Right ventricle myocardium inferior (tissue), 1 donor: Measurements from ENCODE around the gene RIMBP2. TPM values are rescaled to one million over a fixed set of nuclear protein-coding genes. Genes with fewer than 3 reads are reported as not detected.

ENCODE experiments used
- ATAC-seq: fragments of 200-7000 bp; cut with Tn5 transposase; one replicate; pipeline ENCODE4 v1.9.1; 2020; ENCODE audit warnings: mild to moderate bottlenecking, moderate library complexity
- DNase-seq: peaks from one replicate; pipeline ENCODE4 v3.0.0; 2021; ENCODE audit errors: missing footprints
- intact Hi-C: fragments of 100-400 bp; cut with DNase I; formaldehyde crosslinking; loops from one replicate; pipeline ENCODE4 v1.11.0; 2022
- total RNA-seq: library from RNA; stranded (reverse); fragmentation: NEBNext Ultra II Directional; extraction: Animal tissue kit (Norgen Biotek cat#: 25700); gene quantifications from one replicate; pipeline ENCODE4 v1.2.1, GENCODE V29; 2021
- donor health status: DM: no; HTN: yes; CAD: no; lungs with severe emphysema.

RIMBP2 gene
- total RNA-seq, 1 donor from 2014 or later: not detected

GRCh38 chr12:130547480-130548155 is 168.5 kb downstream of the RIMBP2 start:
- intact Hi-C loops: no loop called here
- DNase-seq (no peak), ATAC-seq (no peak)

GRCh38 chr12:130546494-130546893 is 169.6 kb downstream of the RIMBP2 start:
- intact Hi-C loops: no loop called here
- ATAC-seq: no peak

GRCh38 chr12:130545475-130545874 is 170.6 kb downstream of the RIMBP2 start:
- DNase-seq: no peak
- intact Hi-C loops: no loop called here

More at GRCh38 chr12:130546494-130546893, 169.6 kb downstream of the RIMBP2 start:
- DNase-seq: no peak

GRCh38 chr12:130540376-130540775 is 175.7 kb downstream of the RIMBP2 start:
- intact Hi-C loops: no loop called here
- DNase-seq (no peak), ATAC-seq (no peak)

More at GRCh38 chr12:130545475-130545874, 170.6 kb downstream of the RIMBP2 start:
- no peak for ATAC-seq

- intact Hi-C loops: no loop called here
- no peak for ATAC-seq
- no peak for DNase-seq
Observed at GRCh38 chr12:130538343-130539095, 177.6 kb downstream of the RIMBP2 start.

- DNase-seq (no peak), ATAC-seq (no peak)
- intact Hi-C loops: no loop called here
Observed at GRCh38 chr12:130537655-130538054, 178.4 kb downstream of the RIMBP2 start.

GRCh38 chr12:130537051-130537450 is 179.0 kb downstream of the RIMBP2 start:
- no peak for ATAC-seq
- intact Hi-C loops: no loop called here

GRCh38 chr12:130530429-130530828 is 185.7 kb downstream of the RIMBP2 start:
- no peak for DNase-seq
- ATAC-seq: no peak
- intact Hi-C loops: no loop called here

More at GRCh38 chr12:130537051-130537450, 179.0 kb downstream of the RIMBP2 start:
- DNase-seq: no peak

GRCh38 chr12:130529781-130530180 is 186.3 kb downstream of the RIMBP2 start:
- intact Hi-C loops: no loop called here

GRCh38 chr12:130527239-130527638 is 188.9 kb downstream of the RIMBP2 start:
- no peak for DNase-seq
- intact Hi-C loops: no loop called here
- ATAC-seq: no peak

More at GRCh38 chr12:130529781-130530180, 186.3 kb downstream of the RIMBP2 start:
- ATAC-seq (no peak), DNase-seq (no peak)

- intact Hi-C loops: no loop called here
- ATAC-seq (no peak), DNase-seq (no peak)
Observed at GRCh38 chr12:130526813-130527212, 189.3 kb downstream of the RIMBP2 start.

- ATAC-seq (no peak), DNase-seq (no peak)
- intact Hi-C loops: no loop called here
Observed at GRCh38 chr12:130525384-130526172, 190.5 kb downstream of the RIMBP2 start.

- no peak for ATAC-seq
- intact Hi-C loops: no loop called here
Observed at GRCh38 chr12:130524759-130525158, 191.3 kb downstream of the RIMBP2 start.

GRCh38 chr12:130523863-130524614 is 192.1 kb downstream of the RIMBP2 start:
- intact Hi-C loops: no loop called here
- no peak for DNase-seq
- no peak for ATAC-seq

More at GRCh38 chr12:130524759-130525158, 191.3 kb downstream of the RIMBP2 start:
- DNase-seq: no peak

GRCh38 chr12:130523208-130523607 is 192.9 kb downstream of the RIMBP2 start:
- DNase-seq (no peak), ATAC-seq (no peak)
- intact Hi-C loops: no loop called here

GRCh38 chr12:130522244-130522834 is 193.8 kb downstream of the RIMBP2 start:
- intact Hi-C loops: no loop called here
- no peak for ATAC-seq
- DNase-seq: no peak

GRCh38 chr12:130521375-130522124 is 194.5 kb downstream of the RIMBP2 start:
- no peak for ATAC-seq
- intact Hi-C loops: no loop called here
- no peak for DNase-seq

GRCh38 chr12:130520784-130521183 is 195.3 kb downstream of the RIMBP2 start:
- intact Hi-C loops: no loop called here
- ATAC-seq: no peak
- DNase-seq: no peak
